ENCODE data around the gene MTHFD2.

GRCh38 chr2:74149570-74150319 lies 48.7 kb upstream of the MTHFD2 start:
- TF ChIP-seq POLR2A (IDR thresholded peaks at IDR 0.05) (no peak), CTCF (IDR thresholded peaks at IDR 0.05) (no peak)

Measured in Peyer's patch (tissue), 4 donors.